ENCODE results near the gene PRKAG2.

The PRKAG2 gene

GRCh38 chr7:151744656-151745638 is 132.0 kb downstream of the PRKAG2 start:
- peak; percentile 77 for ATAC-seq
- Mint-ChIP-seq H3K9me3 (no peaks in the 10 kb centered on the region), H3K27ac (peak overlapping the region; percentile 62), H3K27me3 (no peaks in the 10 kb centered on the region), H3K4me1 (peaks cover 16% of the 10 kb centered on the region), H3K4me3 (no peak overlapping the region), H3K36me3 (peaks cover 13% of the 10 kb centered on the region)

- H3K36me3 Mint-ChIP-seq = peaks cover 13% of the 10 kb centered on the region
- H3K9me3 Mint-ChIP-seq = no peaks in the 10 kb centered on the region
- ATAC-seq = no peak
- no peak overlapping the region for H3K27ac Mint-ChIP-seq
- H3K27me3 Mint-ChIP-seq = no peaks in the 10 kb centered on the region
- H3K4me1 Mint-ChIP-seq = peaks cover 22% of the 10 kb centered on the region
- no peak overlapping the region for H3K4me3 Mint-ChIP-seq
Measured at GRCh38 chr7:151744051-151744580, 132.8 kb downstream of the PRKAG2 start.

- no peak overlapping the region for H3K4me3 Mint-ChIP-seq
- ATAC-seq = no peak
Measured at GRCh38 chr7:151743481-151743983, 133.4 kb downstream of the PRKAG2 start.

GRCh38 chr7:151742713-151743480 is 134.0 kb downstream of the PRKAG2 start:
- no peak for ATAC-seq
- no peak overlapping the region for H3K27ac Mint-ChIP-seq
- peaks cover 22% of the 10 kb centered on the region for H3K4me1 Mint-ChIP-seq
- H3K4me3 Mint-ChIP-seq = no peak overlapping the region
- peaks cover 11% of the 10 kb centered on the region for H3K36me3 Mint-ChIP-seq
- H3K27me3 Mint-ChIP-seq = no peaks in the 10 kb centered on the region
- no peaks in the 10 kb centered on the region for H3K9me3 Mint-ChIP-seq

More at GRCh38 chr7:151743481-151743983, 133.4 kb downstream of the PRKAG2 start:
- no peak overlapping the region for H3K27ac Mint-ChIP-seq
- no peaks in the 10 kb centered on the region for H3K9me3 Mint-ChIP-seq
- peaks cover 11% of the 10 kb centered on the region for H3K36me3 Mint-ChIP-seq
- peaks cover 22% of the 10 kb centered on the region for H3K4me1 Mint-ChIP-seq
- no peaks in the 10 kb centered on the region for H3K27me3 Mint-ChIP-seq

- no peak overlapping the region for H3K4me3 Mint-ChIP-seq
- no peaks in the 10 kb centered on the region for H3K9me3 Mint-ChIP-seq
- peaks cover 6% of the 10 kb centered on the region for H3K36me3 Mint-ChIP-seq
- H3K4me1 Mint-ChIP-seq = peaks cover 22% of the 10 kb centered on the region
- ATAC-seq = no peak
- no peaks in the 10 kb centered on the region for H3K27me3 Mint-ChIP-seq
- no peak overlapping the region for H3K27ac Mint-ChIP-seq
Measured at GRCh38 chr7:151741585-151741984, 135.3 kb downstream of the PRKAG2 start.

GRCh38 chr7:151740081-151740851 is 136.6 kb downstream of the PRKAG2 start:
- ATAC-seq = no peak
- no peaks in the 10 kb centered on the region for H3K9me3 Mint-ChIP-seq
- no peak overlapping the region for H3K27ac Mint-ChIP-seq
- peaks cover 27% of the 10 kb centered on the region for H3K4me1 Mint-ChIP-seq
- no peak overlapping the region for H3K4me3 Mint-ChIP-seq
- H3K36me3 Mint-ChIP-seq = peaks cover 5% of the 10 kb centered on the region
- no peaks in the 10 kb centered on the region for H3K27me3 Mint-ChIP-seq

- H3K4me1 Mint-ChIP-seq = peaks cover 32% of the 10 kb centered on the region
- H3K27me3 Mint-ChIP-seq = no peaks in the 10 kb centered on the region
- no peak overlapping the region for H3K27ac Mint-ChIP-seq
- no peak for ATAC-seq
- H3K9me3 Mint-ChIP-seq = no peaks in the 10 kb centered on the region
- H3K4me3 Mint-ChIP-seq = no peak overlapping the region
- H3K36me3 Mint-ChIP-seq = peaks cover 5% of the 10 kb centered on the region
Measured at GRCh38 chr7:151738925-151739324, 138.0 kb downstream of the PRKAG2 start.

GRCh38 chr7:151736403-151736909 is 140.5 kb downstream of the PRKAG2 start:
- Mint-ChIP-seq H3K4me3 (no peak overlapping the region), H3K27me3 (no peaks in the 10 kb centered on the region), H3K27ac (no peak overlapping the region), H3K4me1 (peaks cover 21% of the 10 kb centered on the region), H3K9me3 (no peaks in the 10 kb centered on the region), H3K36me3 (peaks cover 5% of the 10 kb centered on the region)
- ATAC-seq = no peak

- no peak overlapping the region for H3K27ac Mint-ChIP-seq
- no peak overlapping the region for H3K4me3 Mint-ChIP-seq
- peaks cover 21% of the 10 kb centered on the region for H3K4me1 Mint-ChIP-seq
- ATAC-seq = no peak
- peaks cover 5% of the 10 kb centered on the region for H3K36me3 Mint-ChIP-seq
- no peaks in the 10 kb centered on the region for H3K27me3 Mint-ChIP-seq
- H3K9me3 Mint-ChIP-seq = no peaks in the 10 kb centered on the region
Measured at GRCh38 chr7:151735851-151736402, 141.0 kb downstream of the PRKAG2 start.

GRCh38 chr7:151735186-151735850 is 141.6 kb downstream of the PRKAG2 start:
- H3K36me3 Mint-ChIP-seq = peaks cover 5% of the 10 kb centered on the region
- H3K27ac Mint-ChIP-seq = no peak overlapping the region
- ATAC-seq = no peak
- peaks cover 21% of the 10 kb centered on the region for H3K4me1 Mint-ChIP-seq
- H3K27me3 Mint-ChIP-seq = no peaks in the 10 kb centered on the region
- no peaks in the 10 kb centered on the region for H3K9me3 Mint-ChIP-seq
- no peak overlapping the region for H3K4me3 Mint-ChIP-seq

GRCh38 chr7:151732834-151733592 is 143.9 kb downstream of the PRKAG2 start:
- no peak for ATAC-seq
- no peaks in the 10 kb centered on the region for H3K27me3 Mint-ChIP-seq
- peaks cover 31% of the 10 kb centered on the region for H3K4me1 Mint-ChIP-seq

GRCh38 chr7:151732292-151732691 is 144.6 kb downstream of the PRKAG2 start:
- H3K4me3 Mint-ChIP-seq = no peak overlapping the region
- H3K9me3 Mint-ChIP-seq = no peaks in the 10 kb centered on the region
- no peaks in the 10 kb centered on the region for H3K27me3 Mint-ChIP-seq
- no peak for ATAC-seq
- H3K36me3 Mint-ChIP-seq = no peaks in the 10 kb centered on the region
- H3K4me1 Mint-ChIP-seq = peaks cover 37% of the 10 kb centered on the region
- H3K27ac Mint-ChIP-seq = no peak overlapping the region

More at GRCh38 chr7:151732834-151733592, 143.9 kb downstream of the PRKAG2 start:
- Mint-ChIP-seq H3K4me3 (no peak overlapping the region), H3K36me3 (no peaks in the 10 kb centered on the region), H3K27ac (no peak overlapping the region), H3K9me3 (no peaks in the 10 kb centered on the region)

GRCh38 chr7:151731022-151731441 is 145.9 kb downstream of the PRKAG2 start:
- Mint-ChIP-seq H3K36me3 (no peaks in the 10 kb centered on the region), H3K27me3 (no peaks in the 10 kb centered on the region), H3K4me3 (no peak overlapping the region), H3K4me1 (peaks cover 49% of the 10 kb centered on the region), H3K9me3 (no peaks in the 10 kb centered on the region), H3K27ac (no peak overlapping the region)
- no peak for ATAC-seq

All from stimulated activated memory B cell treated with anti-CD40 and anti-IgM and Interleukin-4, amounts not matched to agents 10 μg/mL and 1 μg/mL and 100 μg/mL, for 72 hours (primary cell).